H1 (cell line): ENCODE data around the gene ERV3-1. TPM values are rescaled to one million over a fixed set of nuclear protein-coding genes. Genes with fewer than 3 reads are reported as not detected.

Experiments used
- CTCF ChIA-PET: fragments of 300-600 bp; sonication (Branson Sonifier 250); formaldehyde crosslinking; loops from one replicate; lab custom pipeline; 2021; ENCODE audit not compliant: partially characterized antibody; lab: Charles Lee
- POLR2A ChIA-PET: fragments of 300-600 bp; sonication (Branson Sonifier 250); formaldehyde crosslinking; loops from one replicate; lab custom pipeline; 2021; ENCODE audit warnings: inconsistent platforms; ENCODE audit not compliant: partially characterized antibody; lab: Charles Lee
- DNase-seq, 2 experiments: peaks; one replicate each; pipeline versions ENCODE4 v3.0.0 to v3.0.0-alpha.2; 2010 to 2022; ENCODE audit warnings: low spot score in 2 of 2, low read depth in 1 of 2, mixed read lengths in 1 of 2
- FAIRE-seq: peaks from 2 replicates; lab custom pipeline; 2011; peaks lifted over from hg19 to GRCh38; lab: Jason Lieb, UNC
- H2AFZ ChIP-seq: 2 replicates; pipeline ENCODE4 v1.8.1; 2012; ENCODE audit warnings: low read length, inconsistent platforms
- H2AK5ac ChIP-seq: 2 replicates; pipeline ENCODE4 v1.6.1; 2013; ENCODE audit warnings: low read depth, low read length
- H2BK120ac ChIP-seq: replicated peaks from 2 replicates; pipeline ENCODE3; 2013; ENCODE audit warnings: low read depth, low read length, inconsistent platforms
- H2BK12ac ChIP-seq: 2 replicates; pipeline ENCODE4 v1.6.1; 2013; ENCODE audit warnings: low read depth, low read length
- H2BK15ac ChIP-seq: 2 replicates; pipeline ENCODE4 v1.6.1; 2013; ENCODE audit warnings: low read length
- H2BK20ac ChIP-seq: 2 replicates; pipeline ENCODE4 v1.6.1; 2013; ENCODE audit warnings: low read length
- H2BK5ac ChIP-seq: 2 replicates; pipeline ENCODE4 v1.6.1; 2013; ENCODE audit warnings: low read depth, low read length
- H3K14ac ChIP-seq: 2 replicates; pipeline ENCODE4 v1.6.1; 2013; ENCODE audit warnings: inconsistent platforms; ENCODE audit not compliant: insufficient read length
- H3K18ac ChIP-seq: 2 replicates; pipeline ENCODE4 v1.6.1; 2013; ENCODE audit warnings: low read length; ENCODE audit errors: extremely low read depth
- H3K23ac ChIP-seq: 2 replicates; pipeline ENCODE4 v1.6.1; 2013; ENCODE audit warnings: inconsistent platforms; ENCODE audit not compliant: insufficient read length
- H3K23me2 ChIP-seq: 2 replicates; pipeline ENCODE4 v1.6.1; 2013; ENCODE audit warnings: low read depth, low read length
- H3K27ac ChIP-seq: 2 replicates; pipeline ENCODE4 v1.6.1; 2011; ENCODE audit warnings: low read depth, low read length, inconsistent platforms
- H3K27me3 ChIP-seq, 4 experiments: replicated peaks in 1 of 4; 1 replicate in 1 of 4; 2 replicates in 3 of 4; pipeline versions ENCODE4 v1.6.1 to v1.8.1; 2011 to 2013; ENCODE audit warnings: low read length in 3 of 4, mild to moderate bottlenecking in 3 of 4, inconsistent platforms in 2 of 4, mixed read lengths in 2 of 4, moderate library complexity in 1 of 4; ENCODE audit not compliant: control insufficient read depth in 3 of 4, insufficient read depth in 3 of 4; ENCODE audit errors: extremely low read depth in 1 of 4
- H3K36me3 ChIP-seq, 4 experiments: 2 replicates each; pipeline versions ENCODE4 v1.6.1 to v1.8.1; 2011 to 2013; ENCODE audit warnings: mild to moderate bottlenecking in 4 of 4, low read length in 3 of 4, moderate library complexity in 2 of 4, control low read depth in 1 of 4, inconsistent platforms in 1 of 4; ENCODE audit not compliant: insufficient read depth in 4 of 4, control insufficient read depth in 2 of 4
- H3K4ac ChIP-seq: replicated peaks from 2 replicates; pipeline ENCODE3; 2013; ENCODE audit warnings: low read length, low read depth, mixed read lengths, inconsistent platforms; ENCODE audit not compliant: insufficient read length
- H3K4me1 ChIP-seq, 4 experiments: replicated peaks in 1 of 4; 1 replicate in 1 of 4; 2 replicates in 3 of 4; pipeline versions ENCODE4 v1.6.1 to v1.8.1; 2011 to 2013; ENCODE audit warnings: low read length in 3 of 4, inconsistent platforms in 2 of 4, mixed read lengths in 1 of 4; ENCODE audit not compliant: insufficient read depth in 4 of 4, control insufficient read depth in 3 of 4
- H3K4me2 ChIP-seq, 2 experiments: 2 replicates each; pipeline versions ENCODE4 v1.6.1 to v1.8.1; 2011 to 2013; ENCODE audit warnings: low read depth in 2 of 2, low read length in 2 of 2, control low read depth in 1 of 2, inconsistent platforms in 1 of 2, mild to moderate bottlenecking in 1 of 2; ENCODE audit not compliant: insufficient read depth in 1 of 2
- H3K4me3 ChIP-seq, 4 experiments: fragments of 200-600, 300-600 bp in 1 of 4; sonication (generic), shearing (Covaris generic), sonication (Bioruptor Twin) in 1 of 4; 2 replicates each; pipeline versions ENCODE4 v1.5.1 to v1.8.1; 2011 to 2016; ENCODE audit warnings: low read length in 4 of 4, low read depth in 3 of 4, control low read depth in 2 of 4, inconsistent platforms in 2 of 4, mild to moderate bottlenecking in 2 of 4, mixed read lengths in 1 of 4, moderate library complexity in 1 of 4; ENCODE audit not compliant: insufficient read depth in 2 of 4; ENCODE audit errors: extremely low read depth in 1 of 4
- H3K56ac ChIP-seq: replicated peaks from 2 replicates; pipeline ENCODE3; 2013; ENCODE audit warnings: low read depth, mild to moderate bottlenecking, mixed read lengths, low read length, inconsistent platforms; ENCODE audit not compliant: insufficient read length
- H3K79me1 ChIP-seq: 2 replicates; pipeline ENCODE4 v1.6.1; 2013; ENCODE audit warnings: low read depth, low read length, control low read depth
- H3K79me2 ChIP-seq, 2 experiments: 2 replicates each; pipeline versions ENCODE4 v1.6.1 to v1.8.1; 2012 to 2013; ENCODE audit warnings: low read length in 2 of 2, mild to moderate bottlenecking in 2 of 2, inconsistent platforms in 1 of 2; ENCODE audit not compliant: insufficient read depth in 2 of 2, control insufficient read depth in 1 of 2
- H3K9ac ChIP-seq, 4 experiments: replicated peaks in 1 of 4; 1 replicate in 1 of 4; 2 replicates in 3 of 4; pipeline versions ENCODE4 v1.6.1 to v1.8.1; 2011 to 2013; ENCODE audit warnings: low read depth in 3 of 4, low read length in 3 of 4, control low read depth in 2 of 4, mild to moderate bottlenecking in 2 of 4, moderate library complexity in 2 of 4, inconsistent platforms in 1 of 4; ENCODE audit errors: extremely low read depth in 1 of 4
- H3K9me3 ChIP-seq, 2 experiments: 2 replicates each; pipeline versions ENCODE4 v1.6.1 to v1.8.1; 2012 to 2013; ENCODE audit warnings: mild to moderate bottlenecking in 2 of 2, moderate library complexity in 2 of 2, control low read depth in 1 of 2, inconsistent platforms in 1 of 2, low read depth in 1 of 2, low read length in 1 of 2, mixed read lengths in 1 of 2; ENCODE audit not compliant: insufficient read depth in 2 of 2
- H4K20me1 ChIP-seq, 2 experiments: replicated peaks in 1 of 2; 2 replicates each; pipeline versions ENCODE3 to v1.8.1; 2011 to 2013; ENCODE audit warnings: inconsistent platforms in 2 of 2, low read length in 2 of 2, mild to moderate bottlenecking in 1 of 2; ENCODE audit not compliant: insufficient read depth in 2 of 2, control insufficient read depth in 1 of 2
- H4K5ac ChIP-seq: 2 replicates; pipeline ENCODE4 v1.6.1; 2013; ENCODE audit warnings: low read length, low read depth, mixed read lengths, inconsistent platforms; ENCODE audit not compliant: insufficient read length
- H4K8ac ChIP-seq: 2 replicates; pipeline ENCODE4 v1.8.0; 2013; ENCODE audit warnings: mild to moderate bottlenecking, moderate library complexity, low read length, inconsistent platforms; ENCODE audit not compliant: insufficient read depth; ENCODE audit errors: extremely low read depth
- H4K91ac ChIP-seq: replicated peaks from 2 replicates; pipeline ENCODE3; 2013; ENCODE audit warnings: low read length, mixed read lengths, inconsistent platforms; ENCODE audit not compliant: insufficient read length
- BACH1 ChIP-seq: IDR thresholded peaks from 2 replicates; pipeline ENCODE4 v1.6.1; 2012; ENCODE audit warnings: low read length, improper control_type of control experiment
- BCL11A ChIP-seq, 2 experiments: IDR thresholded peaks; one replicate each; pipeline ENCODE4 v1.6.1; 2011; ENCODE audit warnings: low read depth in 2 of 2, low read length in 2 of 2, mild to moderate bottlenecking in 2 of 2
- CEBPB ChIP-seq: IDR thresholded peaks from 2 replicates; pipeline ENCODE4 v1.6.1; 2012; ENCODE audit warnings: low read depth, low read length
- CHD1 ChIP-seq: IDR thresholded peaks from 2 replicates; pipeline ENCODE4 v1.6.1; 2012; ENCODE audit warnings: low read depth, low read length, improper control_type of control experiment
- HDAC2 ChIP-seq, 2 experiments: fragments of 300-600 bp in 1 of 2; sonication (generic) in 1 of 2; IDR thresholded peaks; 2 replicates each; pipeline ENCODE4 v1.6.1; 2011 to 2012; ENCODE audit warnings: low read depth in 2 of 2, low read length in 2 of 2, mild to moderate bottlenecking in 2 of 2, moderate library complexity in 2 of 2, borderline replicate concordance in 1 of 2, inconsistent platforms in 1 of 2
- NANOG ChIP-seq: IDR thresholded peaks from 2 replicates; pipeline ENCODE4 v1.6.1; 2011; ENCODE audit warnings: low read length, low read depth, mild to moderate bottlenecking, inconsistent platforms; ENCODE audit not compliant: insufficient read depth, poor library complexity, severe bottlenecking
- RNF2 ChIP-seq: fragments of 200-900, 300-1000 bp; sonication (generic); IDR thresholded peaks from 2 replicates; pipeline ENCODE4 v1.7.1; 2016; ENCODE audit warnings: borderline replicate concordance, low read depth, mild to moderate bottlenecking, antibody characterized with exemption, low read length; ENCODE audit not compliant: poor library complexity, severe bottlenecking; ENCODE audit errors: missing control alignments
- SRF ChIP-seq: IDR thresholded peaks from 2 replicates; pipeline ENCODE4 v1.6.1; 2011; ENCODE audit warnings: mild to moderate bottlenecking, low read depth, low read length, moderate library complexity
- TAF7 ChIP-seq: optimal IDR thresholded peaks from 2 replicates; pipeline ENCODE3; 2011; ENCODE audit warnings: low read depth, mild to moderate bottlenecking, inconsistent platforms, low read length, moderate library complexity, borderline replicate concordance
- TCF12 ChIP-seq: IDR thresholded peaks from 2 replicates; pipeline ENCODE4 v1.6.1; 2011; ENCODE audit warnings: low read depth, mild to moderate bottlenecking, low read length
- YY1 ChIP-seq: IDR thresholded peaks from 2 replicates; pipeline ENCODE4 v1.6.1; 2011; ENCODE audit warnings: low read depth, mild to moderate bottlenecking, low read length
- WGBS, 2 experiments: shearing (Covaris generic) in 1 of 2; methylation state at CpG; one replicate each; pipeline versions ENCODE4 v1.1.6 to v1.1.7; 2013 to 2015; ENCODE audit warnings: low lambda C conversion rate in 2 of 2, mixed read lengths in 2 of 2, inconsistent platforms in 1 of 2, low coverage in 1 of 2, missing lambda C conversion rate in 1 of 2; ENCODE audit not compliant: insufficient replicate concordance in 2 of 2, insufficient coverage in 1 of 2, insufficient read length in 1 of 2; ENCODE audit errors: extremely low coverage in 1 of 2, missing lambda C conversion rate in 1 of 2; 5-methylcytosine and 5-hydroxymethylcytosine counted together
- polyA plus RNA-seq, 7 experiments: library from polyadenylated mRNA; depleted of rRNA in 3 of 7; stranded (reverse) in 5 of 7; unstranded in 2 of 7; fragments of >200 nt in 5 of 7; fragments of 200-250 nt in 2 of 7; gene quantifications; 1 replicate in 5 of 7; 2 replicates in 1 of 7; 4 replicates in 1 of 7; pipeline versions ENCODE4 v1.2.1 to v1.2.3, GENCODE V29; 2011 to 2013; ENCODE audit warnings: missing spikeins in 2 of 7, mixed read lengths in 2 of 7
- total RNA-seq: library from RNA; stranded (reverse); fragmentation: NEBNext Ultra II Directional; extraction: Animal tissue kit (Norgen Biotek cat#: 25700); gene quantifications from 2 replicates; pipeline ENCODE4 v1.2.1, GENCODE V29; 2021

The ERV3-1 gene
- total and polyA plus RNA-seq, 2 of the 8 experiments (the other 6 are each of a cell fraction or from before 2014, with no cell fraction given) = 9.5 to 9.7 TPM

DNA sequence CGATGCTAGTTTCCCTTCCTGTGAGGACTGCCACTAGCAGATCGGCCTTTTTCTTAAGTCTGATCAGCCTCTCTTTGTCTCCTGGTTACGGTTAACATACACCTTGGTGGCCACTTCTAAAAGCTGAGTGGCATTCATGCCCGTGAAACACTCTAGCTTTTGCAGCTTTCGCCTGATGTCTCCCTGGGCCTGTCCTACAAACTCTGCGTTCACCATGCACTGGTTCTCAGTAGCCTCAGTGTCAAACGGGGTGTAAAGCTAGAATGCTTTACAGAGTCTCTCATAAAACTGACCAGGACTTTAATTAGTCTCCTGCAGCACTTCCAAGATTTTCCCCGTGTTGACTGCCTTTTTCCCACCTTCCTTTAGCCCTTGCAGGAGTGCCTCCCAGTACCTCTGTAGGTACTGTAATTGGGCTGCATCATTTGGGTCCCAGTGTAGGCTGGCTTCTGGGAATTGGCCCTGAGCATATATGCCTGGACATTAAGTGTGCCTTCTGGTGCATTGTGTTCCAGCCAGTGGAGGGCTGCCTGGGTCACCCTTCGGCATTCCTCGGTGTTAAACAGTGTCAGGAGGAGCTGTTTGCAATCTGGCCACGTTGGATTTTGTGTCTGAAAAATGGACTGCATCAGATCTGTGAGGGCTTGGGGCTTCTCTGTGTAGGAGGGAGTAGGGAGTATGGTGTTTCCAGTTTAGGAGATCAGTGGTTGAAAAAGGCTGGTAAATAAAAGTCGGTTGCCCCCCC is 9.2 kb downstream of the ERV3-1 start:
- H3K23ac ChIP-seq = no peak overlapping the region
- H3K56ac ChIP-seq = no peak overlapping the region
- no peak overlapping the region for H2AFZ ChIP-seq
- H3K4me3 ChIP-seq = peak overlapping the region in 1 of 4 experiments; percentile 40; a peak in 1 of 8 replicates
- H3K14ac ChIP-seq = no peak overlapping the region
- no peak overlapping the region for H2BK5ac ChIP-seq
- no peak overlapping the region for H3K27ac ChIP-seq
- H2BK20ac ChIP-seq = peak overlapping the region; percentile 32; the same call in 1 of the 2 replicates
- FAIRE-seq (no peak), DNase-seq (no peak)
- ChIA-PET POLR2A (interaction anchor here (0.6 to 2.0 kb wide), 2 partner anchors 9 to 355 kb away, joined by 3 to 10 read pairs; partner anchors contain the start of gene ERV3-1), CTCF (interaction anchor here (0.6 kb wide), 1 partner anchor 1209 kb away, joined by 3 read pairs; no protein-coding TSS in a partner anchor)
- H3K79me1 ChIP-seq = peaks cover 4% of the 10 kb centered on the region
- WGBS, 2 experiments = 89% methylated on average over 12 of the region's 12 CpGs; no CpG with 5 or more reads in 1 of the 2 experiments
- H2BK15ac ChIP-seq = no peak overlapping the region
- no peak overlapping the region for H3K9ac ChIP-seq
- H3K4me1 ChIP-seq = peaks cover 2 to 7% (median 4%) of the 10 kb centered on the region in 4 experiments; a peak in 5 of 7 replicates
- peaks cover 0 to 15% of the 10 kb centered on the region in 2 experiments; a peak in 3 of 4 replicates for H3K79me2 ChIP-seq
- H4K8ac ChIP-seq = no peak overlapping the region
- no peak overlapping the region for H4K91ac ChIP-seq
- no peak overlapping the region for H2BK120ac ChIP-seq
- H3K9me3 ChIP-seq = peaks cover 39 to 48% of the 10 kb centered on the region in 2 experiments
- H3K27me3 ChIP-seq = no peaks in the 10 kb centered on the region
- 0 out of 2 replicates have a peak overlapping the region, but pooled peaks have one; percentile 39 for H2BK12ac ChIP-seq
- peak overlapping the region; percentile 22 to 63; a peak in 2 of 4 replicates for H3K4me2 ChIP-seq
- H2AK5ac ChIP-seq = no peak overlapping the region
- H3K36me3 ChIP-seq = peaks cover 4 to 33% (median 10%) of the 10 kb centered on the region in 4 experiments; a peak in 6 of 8 replicates
- no peaks in the 10 kb centered on the region for H4K20me1 ChIP-seq
- H3K23me2 ChIP-seq = no peaks in the 10 kb centered on the region
- H3K18ac ChIP-seq = no peak overlapping the region
- no peak overlapping the region for H4K5ac ChIP-seq
- no peak overlapping the region for H3K4ac ChIP-seq
- TF ChIP-seq TCF12 (no peak), BACH1 (no peak), YY1 (no peak), NANOG (no peak), RNF2 (no peak), BCL11A (IDR thresholded peaks at IDR 0.05; ENCODE audit: low read depth in 2 of 2, low read length in 2 of 2) (no peak), SRF (no peak), CEBPB (no peak), CHD1 (no peak), TAF7 (no peak), HDAC2 (IDR thresholded peaks at IDR 0.05; ENCODE audit: borderline replicate concordance in 1 of 2, low read depth in 2 of 2, low read length in 2 of 2) (no peak)
